Heart right ventricle (tissue), 16 donors: ENCODE data around the gene SULF2. TPM values are rescaled to one million over a fixed set of nuclear protein-coding genes. Genes with fewer than 3 reads are reported as not detected.

ENCODE experiments used
- ATAC-seq, 8 donors: fragments of 200-7000 bp; cut with Tn5 transposase; one replicate each; pipeline ENCODE4 v1.9.1; 2020; ENCODE audit warnings: mild to moderate bottlenecking in 8 of 8, moderate library complexity in 8 of 8, moderate number of reproducible peaks in 1 of 8
- DNase-seq, 2 donors: peaks; one replicate each; pipeline ENCODE4 v3.0.0-alpha.2; 2020
- H3K27ac ChIP-seq, 10 donors: fragments of 200-600 bp; sonication (generic) in 2 of 10; one replicate each; pipeline versions ENCODE4 v1.5.0 to v1.8.0; 2020 to 2022; ENCODE audit warnings: mild to moderate bottlenecking in 3 of 10
- H3K27me3 ChIP-seq, 7 donors: fragments of 200-600 bp; one replicate each; pipeline ENCODE4 v1.8.0; 2021 to 2022; ENCODE audit warnings: mild to moderate bottlenecking in 2 of 7
- H3K36me3 ChIP-seq, 9 donors: fragments of 200-600 bp; sonication (generic) in 1 of 9; one replicate each; pipeline versions ENCODE4 v1.5.0 to v1.8.0; 2020 to 2022; ENCODE audit warnings: mild to moderate bottlenecking in 2 of 9
- H3K4me1 ChIP-seq, 9 donors: fragments of 200-600 bp; sonication (generic) in 1 of 9; one replicate each; pipeline versions ENCODE4 v1.5.0 to v1.8.0; 2020 to 2022; ENCODE audit warnings: mild to moderate bottlenecking in 4 of 9
- H3K4me3 ChIP-seq, 10 donors: fragments of 200-600 bp; sonication (generic) in 2 of 10; one replicate each; pipeline versions ENCODE4 v1.5.0 to v1.8.0; 2020 to 2022; ENCODE audit warnings: mild to moderate bottlenecking in 7 of 10, moderate library complexity in 2 of 10
- H3K9me3 ChIP-seq, 11 donors: fragments of 200-600 bp in 10 of 11; sonication (generic) in 2 of 11; one replicate each; pipeline versions ENCODE4 v1.5.0 to v1.8.0; 2013 to 2022; ENCODE audit warnings: mild to moderate bottlenecking in 2 of 11, control low read depth in 1 of 11, moderate library complexity in 1 of 11
- WGBS, 2 donors: extraction: QIAGEN DNeasy Blood & Tissue Kit; methylation state at CpG; one replicate each; pipeline ENCODE4 v1.1.7; 2013; ENCODE audit warnings: inconsistent platforms in 1 of 2; 5-methylcytosine and 5-hydroxymethylcytosine counted together
- intact Hi-C, 10 donors: fragments of 100-400 bp; cut with DNase I; formaldehyde crosslinking; loops; one replicate each; pipeline versions ENCODE4 v1.11.1 to v1.14.2; 2022
- polyA plus RNA-seq, 2 donors: library from polyadenylated mRNA; stranded (reverse); fragments of 200-250 nt; gene quantifications; one replicate each; pipeline ENCODE4 v1.2.3, GENCODE V29; 2013
- total RNA-seq, 10 donors: library from RNA; stranded (reverse); fragmentation: NEBNext Ultra II Directional in 3 of 10; extraction: Animal tissue kit (Norgen Biotek cat#: 25700) in 3 of 10; gene quantifications; one replicate each; pipeline versions ENCODE4 v1.2.1 to v1.2.4, GENCODE V29; 2021 to 2023
- TF ChIP-seq, protein P1 (sequence below), 9 donors: fragments of 200-600 bp; sonication (generic) in 2 of 9; IDR thresholded peaks; one replicate each; pipeline versions ENCODE4 v1.5.0 to v1.8.0; 2021 to 2022; ENCODE audit warnings: antibody characterized with exemption in 9 of 9, mild to moderate bottlenecking in 5 of 9, moderate library complexity in 1 of 9
- donor health status: Arrhythmogenic right ventricular cardiomyopathy.
- donor health status: ischemic (EF 13 %, LVEDD 7.1; RV severe dilation, severe dysfunction).
- donor health status: healthy with polysubstance abuse.
- donor health status: DM: no; HTN: yes; CAD: no.
- donor health status: DM: no; HTN: no; CAD: no.
- donor health status: ischemic (EF 25% LVEDD 6.9; RV normal size, moderate dysfunction).
- donor health status: ischemic (EF 25% LVEDD 5.7; RV mildly dilated, moderate dysfunction).
- donor health status: healthy.
- donor health status: DM: yes; HTN: yes; CAD: no.
- donor health status: Ischemic cardiomyopathy.
- donor health status: ischemic (EF 35%, LVEDD 5.7; RV mildly dilated, moderate dysfunction).
- donor health status: nonischemic (EF 11% LVEDD 7.7; RV severe dilation, severe dysfunction).
- donor health status: DM: yes; HTN: yes; CAD: no.
- donor health status: PGD.
- donor health status: ischemic (EF 29% LVEDD 5.4; RV normal size, mild dysfunction).
- donor health status: nonischemic (EF 23%, LVEDD 6.1; RV moderate dilation, normal function).

SULF2 gene
- total and polyA plus RNA-seq, 12 donors, result 16.7 to 40.6 (median 26.4) TPM

DNA sequence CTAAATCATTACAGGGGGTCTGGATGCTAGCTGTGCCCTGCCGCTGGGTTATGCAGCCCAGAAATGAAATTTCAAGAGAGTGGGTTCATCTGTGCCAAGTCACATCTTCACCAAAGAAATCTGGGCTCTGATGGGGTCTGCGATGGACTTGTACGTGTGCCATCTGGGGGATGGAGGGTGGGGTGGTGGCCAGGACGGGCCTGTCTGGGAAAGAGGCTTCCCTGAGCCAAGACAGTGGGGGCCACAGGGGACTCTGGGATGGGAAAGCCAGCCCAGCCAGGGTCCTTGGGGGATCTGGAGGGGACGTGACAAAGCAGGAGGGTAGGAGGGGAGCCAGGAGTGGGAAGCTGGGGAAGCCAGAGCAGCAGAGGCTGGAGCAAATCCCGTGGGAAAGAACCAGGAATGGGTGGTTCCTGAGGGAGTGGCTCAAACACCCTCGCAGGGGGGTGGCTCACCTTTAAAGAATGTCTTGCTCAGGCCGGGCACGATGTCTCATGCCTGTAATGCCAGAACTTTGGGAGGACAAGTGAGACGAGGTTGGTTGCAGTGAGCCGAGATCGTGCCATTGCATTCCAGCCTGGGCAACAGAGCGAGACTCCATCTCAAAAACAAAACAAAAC is 36.3 kb upstream of the SULF2 start:
- TF ChIP-seq, protein P1, sequence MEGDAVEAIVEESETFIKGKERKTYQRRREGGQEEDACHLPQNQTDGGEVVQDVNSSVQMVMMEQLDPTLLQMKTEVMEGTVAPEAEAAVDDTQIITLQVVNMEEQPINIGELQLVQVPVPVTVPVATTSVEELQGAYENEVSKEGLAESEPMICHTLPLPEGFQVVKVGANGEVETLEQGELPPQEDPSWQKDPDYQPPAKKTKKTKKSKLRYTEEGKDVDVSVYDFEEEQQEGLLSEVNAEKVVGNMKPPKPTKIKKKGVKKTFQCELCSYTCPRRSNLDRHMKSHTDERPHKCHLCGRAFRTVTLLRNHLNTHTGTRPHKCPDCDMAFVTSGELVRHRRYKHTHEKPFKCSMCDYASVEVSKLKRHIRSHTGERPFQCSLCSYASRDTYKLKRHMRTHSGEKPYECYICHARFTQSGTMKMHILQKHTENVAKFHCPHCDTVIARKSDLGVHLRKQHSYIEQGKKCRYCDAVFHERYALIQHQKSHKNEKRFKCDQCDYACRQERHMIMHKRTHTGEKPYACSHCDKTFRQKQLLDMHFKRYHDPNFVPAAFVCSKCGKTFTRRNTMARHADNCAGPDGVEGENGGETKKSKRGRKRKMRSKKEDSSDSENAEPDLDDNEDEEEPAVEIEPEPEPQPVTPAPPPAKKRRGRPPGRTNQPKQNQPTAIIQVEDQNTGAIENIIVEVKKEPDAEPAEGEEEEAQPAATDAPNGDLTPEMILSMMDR (IDR thresholded peaks at IDR 0.05), result no peak
- H3K27ac ChIP-seq, result no peak overlapping the region
- DNase-seq (no peak), ATAC-seq (no peak)
- no peaks in the 10 kb centered on the region for H3K4me1 ChIP-seq
- peaks cover 0 to 69% (median 51%) of the 10 kb centered on the region in 7 donors for H3K27me3 ChIP-seq
- no peaks in the 10 kb centered on the region for H3K36me3 ChIP-seq
- intact Hi-C loops, result loop anchor here in 3 of 10 donors (5.0 kb wide), 1 partner anchor 76 kb away; no protein-coding TSS in a partner anchor
- H3K9me3 ChIP-seq, result no peaks in the 10 kb centered on the region
- 56 to 65% methylated on average over 12 to 13 of the region's 13 CpGs for WGBS, 2 donors
- no peak overlapping the region for H3K4me3 ChIP-seq

DNA sequence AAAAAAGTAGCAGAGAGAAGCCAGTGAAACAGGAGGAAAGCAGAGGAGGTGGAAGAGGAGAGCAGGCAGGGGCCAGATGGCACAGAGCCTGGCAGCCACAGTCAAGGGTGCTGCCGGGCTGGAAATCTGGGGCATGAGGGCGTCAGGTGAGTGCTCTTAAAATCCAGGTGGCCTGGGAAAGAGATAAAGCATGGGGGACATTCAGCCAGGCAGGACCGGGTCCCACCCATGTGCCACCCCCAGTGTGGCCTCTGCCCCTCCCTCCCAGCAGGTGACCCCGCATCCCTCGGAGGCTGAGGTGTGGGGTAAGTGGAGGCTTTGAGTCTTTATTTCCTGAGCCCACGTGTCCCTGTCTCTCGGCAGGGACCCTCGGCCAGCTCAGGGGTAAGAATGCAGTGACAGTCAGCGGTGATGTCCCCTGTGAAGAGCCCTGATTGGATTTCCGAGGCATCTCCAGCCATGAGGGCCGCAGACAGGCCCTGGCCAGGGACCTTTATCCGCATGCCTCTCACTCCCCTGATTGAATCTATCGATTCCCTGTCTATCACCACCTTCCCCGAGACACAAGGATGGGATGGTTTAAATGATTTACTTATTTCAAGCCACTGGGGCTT is 33.8 kb upstream of the SULF2 start:
- WGBS, 2 donors, result 44 to 51% methylated on average over 14 of the region's 14 CpGs
- intact Hi-C loops, result loop anchor here in 4 of 10 donors (10.0 kb wide), 1 partner anchor 76 kb away; no protein-coding TSS in a partner anchor
- peaks cover 0 to 10% (median 0%) of the 10 kb centered on the region in 11 donors for H3K9me3 ChIP-seq
- TF ChIP-seq, protein P1 (IDR thresholded peaks at IDR 0.05), result no peak
- H3K27me3 ChIP-seq, result peaks cover 0 to 87% (median 71%) of the 10 kb centered on the region in 7 donors
- DNase-seq (no peak), ATAC-seq (no peak)
- no peaks in the 10 kb centered on the region for H3K36me3 ChIP-seq
- no peaks in the 10 kb centered on the region for H3K4me1 ChIP-seq
- H3K27ac ChIP-seq, result no peak overlapping the region
- H3K4me3 ChIP-seq, result no peak overlapping the region

DNA sequence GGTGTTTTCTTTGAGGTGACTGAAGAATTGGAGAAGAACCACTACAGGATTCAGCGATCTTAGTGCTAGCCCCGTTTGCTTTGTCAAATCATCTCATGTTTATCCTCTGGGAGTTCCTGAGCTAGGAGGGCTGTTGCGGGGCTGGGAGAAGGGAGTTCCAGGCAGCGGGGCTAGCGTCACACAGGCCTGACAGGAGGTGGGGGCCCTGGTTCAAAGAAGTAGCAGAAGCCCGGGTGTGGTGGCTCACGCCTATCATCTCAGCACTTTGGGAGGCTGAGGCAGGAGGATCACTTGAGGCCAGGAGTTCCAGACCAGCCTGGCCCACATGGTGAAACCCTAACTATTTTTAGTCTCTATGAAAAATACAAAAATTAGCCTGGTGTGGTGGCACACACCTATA is 33.2 kb upstream of the SULF2 start:
- no peak for DNase-seq
- TF ChIP-seq, protein P1 (IDR thresholded peaks at IDR 0.05), result no peak
- no peak for ATAC-seq
- WGBS, 2 donors, result 74 to 76% methylated on average over 7 of the region's 7 CpGs
- Histone ChIP-seq H3K27me3 (peaks cover 0 to 85% (median 71%) of the 10 kb centered on the region in 7 donors), H3K9me3 (peaks cover 0 to 16% (median 0%) of the 10 kb centered on the region in 11 donors), H3K4me3 (no peak overlapping the region), H3K36me3 (no peaks in the 10 kb centered on the region), H3K4me1 (no peaks in the 10 kb centered on the region), H3K27ac (no peak overlapping the region)
- intact Hi-C loops, result loop anchor here in 4 of 10 donors (10.0 kb wide), 1 partner anchor 76 kb away; no protein-coding TSS in a partner anchor

DNA sequence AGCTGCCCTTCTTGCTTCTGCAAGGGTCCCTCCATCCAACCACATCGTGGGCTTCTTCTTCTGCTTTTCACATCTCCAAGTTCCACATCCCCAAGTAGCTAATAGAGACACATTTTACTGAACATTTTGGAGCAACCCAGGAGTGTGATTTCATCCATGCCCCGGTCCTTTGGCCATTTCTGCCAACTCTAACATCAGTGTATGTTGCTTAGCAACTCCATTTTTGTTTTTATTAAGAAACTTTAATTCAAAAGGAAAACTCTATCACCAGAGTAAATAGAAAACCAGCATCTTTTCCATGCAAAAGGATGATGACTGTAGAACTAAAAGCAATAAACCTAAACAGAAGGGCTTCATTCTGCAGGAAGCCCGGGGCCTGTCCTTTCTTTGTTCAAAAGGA is 32.7 kb upstream of the SULF2 start:
- no peak overlapping the region for H3K27ac ChIP-seq
- peaks cover 0 to 21% (median 0%) of the 10 kb centered on the region in 11 donors for H3K9me3 ChIP-seq
- ATAC-seq, result no peak
- H3K4me3 ChIP-seq, result no peak overlapping the region
- WGBS, 2 donors, result 67 to 75% methylated on average over 3 of the region's 3 CpGs
- H3K27me3 ChIP-seq, result peaks cover 0 to 81% (median 72%) of the 10 kb centered on the region in 7 donors
- TF ChIP-seq, protein P1 (IDR thresholded peaks at IDR 0.05), result no peak
- intact Hi-C loops, result loop anchor here in 4 of 10 donors (10.0 kb wide), 1 partner anchor 77 kb away; no protein-coding TSS in a partner anchor
- H3K4me1 ChIP-seq, result no peaks in the 10 kb centered on the region
- DNase-seq, result no peak
- no peaks in the 10 kb centered on the region for H3K36me3 ChIP-seq
